ENCODE results near the gene MAP3K21. TPM values are rescaled to one million over a fixed set of nuclear protein-coding genes. Genes with fewer than 3 reads are reported as not detected.

Gene MAP3K21
- polyA plus RNA-seq, 1 of the 3 experiments (the other 2 are of a cell fraction) = 0.33 TPM

DNA sequence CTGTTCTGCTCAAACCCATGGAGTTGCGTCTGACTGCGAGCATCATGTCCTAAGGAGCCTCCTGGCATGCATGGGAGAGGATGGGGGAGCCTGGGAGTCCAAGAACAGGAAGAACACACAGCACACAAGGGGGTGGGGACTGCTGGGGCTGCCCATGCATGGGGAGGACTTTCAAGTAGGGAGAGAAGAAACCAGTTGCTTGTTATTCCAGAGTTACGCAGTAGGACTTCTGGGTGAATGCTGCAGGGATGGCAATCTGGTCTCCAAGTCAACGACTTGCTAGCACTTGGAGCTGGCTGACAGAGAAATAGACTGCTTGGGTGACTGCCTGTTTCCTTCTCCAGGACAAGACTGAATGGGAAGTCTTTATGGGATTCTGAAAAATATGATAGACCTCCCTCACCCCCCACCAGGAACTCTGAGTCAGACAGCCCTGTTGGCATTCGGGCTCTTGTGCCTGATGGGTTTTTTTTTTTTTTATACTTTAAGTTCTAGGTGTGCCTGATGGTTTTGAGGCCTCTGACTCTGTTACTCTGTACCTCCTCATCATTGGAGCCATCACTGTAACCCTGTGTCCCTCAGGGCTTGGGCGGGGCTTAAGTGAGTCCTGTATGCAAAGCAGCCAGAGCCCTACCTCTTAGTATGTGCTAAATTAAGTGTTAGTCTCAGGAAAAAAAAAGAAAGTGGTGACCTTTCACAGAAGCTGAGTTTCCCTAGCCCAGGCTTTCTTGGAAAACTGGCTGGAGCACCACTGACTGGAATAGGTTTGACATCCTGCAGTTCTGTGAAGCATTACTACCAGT is 30.3 kb downstream of the MAP3K21 start:
- no peak overlapping the region for H3K9ac ChIP-seq
- TF ChIP-seq, protein P1, sequence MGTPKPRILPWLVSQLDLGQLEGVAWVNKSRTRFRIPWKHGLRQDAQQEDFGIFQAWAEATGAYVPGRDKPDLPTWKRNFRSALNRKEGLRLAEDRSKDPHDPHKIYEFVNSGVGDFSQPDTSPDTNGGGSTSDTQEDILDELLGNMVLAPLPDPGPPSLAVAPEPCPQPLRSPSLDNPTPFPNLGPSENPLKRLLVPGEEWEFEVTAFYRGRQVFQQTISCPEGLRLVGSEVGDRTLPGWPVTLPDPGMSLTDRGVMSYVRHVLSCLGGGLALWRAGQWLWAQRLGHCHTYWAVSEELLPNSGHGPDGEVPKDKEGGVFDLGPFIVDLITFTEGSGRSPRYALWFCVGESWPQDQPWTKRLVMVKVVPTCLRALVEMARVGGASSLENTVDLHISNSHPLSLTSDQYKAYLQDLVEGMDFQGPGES (IDR thresholded peaks at IDR 0.05; ENCODE audit: low read depth, low read length) = no peak
- TF ChIP-seq MEF2A (IDR thresholded peaks at IDR 0.05; ENCODE audit: borderline replicate concordance, low read depth) = no peak
- TF ChIP-seq JUND (IDR thresholded peaks at IDR 0.05) = no peak
- TF ChIP-seq SIN3A (IDR thresholded peaks at IDR 0.05; ENCODE audit: borderline replicate concordance, low read depth, low read length) = no peak
- no peak overlapping the region for H2AFZ ChIP-seq (ENCODE audit: low read depth)
- no peak overlapping the region for H3K4me3 ChIP-seq (ENCODE audit: low read depth in 2 of 2, low read length in 1 of 2)
- peaks cover 0 to 3% of the 10 kb centered on the region in 2 experiments; a peak in 1 of 4 replicates for H3K4me1 ChIP-seq (ENCODE audit: control insufficient read depth in 1 of 2, insufficient read depth in 2 of 2, low read depth in 1 of 2, low read length in 1 of 2)
- H3K27me3 ChIP-seq (ENCODE audit: insufficient read depth) = no peaks in the 10 kb centered on the region
- no peaks in the 10 kb centered on the region for H3K9me2 ChIP-seq
- POLR2A ChIA-PET = no interaction called here
- no peak overlapping the region for H3K27ac ChIP-seq (ENCODE audit: low read depth in 2 of 2, low read length in 1 of 2)
- no peaks in the 10 kb centered on the region for H3K36me3 ChIP-seq (replicated peaks in 1 of 2; ENCODE audit: control insufficient read depth in 1 of 2, insufficient read depth in 2 of 2, low read length in 1 of 2)
- no peak overlapping the region for H3K4me2 ChIP-seq
- no peaks in the 10 kb centered on the region for H4K20me1 ChIP-seq (ENCODE audit: insufficient read depth)
- CTCF ChIA-PET = no interaction called here
- WGBS (ENCODE audit: low lambda C conversion rate) = 74% methylated on average over 6 of the region's 6 CpGs
- no peaks in the 10 kb centered on the region for H3F3A ChIP-seq (replicated peaks; ENCODE audit: insufficient read depth)
- no peaks in the 10 kb centered on the region for H3K9me3 ChIP-seq
- DNase-seq = no peak
- no peaks in the 10 kb centered on the region for H3K79me2 ChIP-seq (ENCODE audit: insufficient read depth)

DNA sequence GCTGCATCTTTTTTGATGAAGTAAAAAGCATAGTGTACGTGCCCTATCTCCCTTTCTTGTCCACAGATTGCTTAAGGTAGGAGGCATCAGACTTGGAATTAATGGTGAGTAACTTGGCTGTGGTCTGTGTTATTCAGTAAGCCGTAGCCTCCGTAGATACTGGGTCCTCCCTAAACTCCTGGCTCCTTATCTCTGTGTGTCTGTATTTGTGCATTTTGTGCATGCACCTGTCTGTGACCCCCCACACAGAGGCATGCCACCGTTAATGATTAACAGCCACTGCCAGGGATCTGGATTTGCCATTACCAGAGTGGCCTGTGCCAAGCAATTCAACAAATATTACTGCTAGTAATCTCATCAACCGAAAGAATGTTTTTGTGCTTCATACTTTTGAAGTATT is 31.9 kb downstream of the MAP3K21 start:
- DNase-seq = no peak
- CTCF ChIA-PET = no interaction called here
- Histone ChIP-seq H3K79me2 (ENCODE audit: insufficient read depth) (no peaks in the 10 kb centered on the region), H3F3A (replicated peaks; ENCODE audit: insufficient read depth) (no peaks in the 10 kb centered on the region), H4K20me1 (ENCODE audit: insufficient read depth) (no peaks in the 10 kb centered on the region), H3K4me3 (ENCODE audit: low read depth in 2 of 2, low read length in 1 of 2) (no peak overlapping the region), H3K4me1 (ENCODE audit: control insufficient read depth in 1 of 2, insufficient read depth in 2 of 2, low read depth in 1 of 2, low read length in 1 of 2) (peaks cover 0 to 3% of the 10 kb centered on the region in 2 experiments; a peak in 1 of 4 replicates), H3K9me2 (no peaks in the 10 kb centered on the region), H3K36me3 (replicated peaks in 1 of 2; ENCODE audit: control insufficient read depth in 1 of 2, insufficient read depth in 2 of 2, low read length in 1 of 2) (no peaks in the 10 kb centered on the region), H3K9me3 (no peaks in the 10 kb centered on the region), H2AFZ (ENCODE audit: low read depth) (no peak overlapping the region), H3K27ac (ENCODE audit: low read depth in 2 of 2, low read length in 1 of 2) (no peak overlapping the region), H3K9ac (no peak overlapping the region), H3K4me2 (no peak overlapping the region), H3K27me3 (ENCODE audit: insufficient read depth) (no peaks in the 10 kb centered on the region)
- POLR2A ChIA-PET = no interaction called here
- TF ChIP-seq NFIC (IDR thresholded peaks at IDR 0.05; ENCODE audit: borderline replicate concordance) (no peak), FOSL2 (IDR thresholded peaks at IDR 0.05; ENCODE audit: borderline replicate concordance, low read depth) (no peak)
- WGBS (ENCODE audit: low lambda C conversion rate) = 68% methylated on average over 5 of the region's 5 CpGs

DNA sequence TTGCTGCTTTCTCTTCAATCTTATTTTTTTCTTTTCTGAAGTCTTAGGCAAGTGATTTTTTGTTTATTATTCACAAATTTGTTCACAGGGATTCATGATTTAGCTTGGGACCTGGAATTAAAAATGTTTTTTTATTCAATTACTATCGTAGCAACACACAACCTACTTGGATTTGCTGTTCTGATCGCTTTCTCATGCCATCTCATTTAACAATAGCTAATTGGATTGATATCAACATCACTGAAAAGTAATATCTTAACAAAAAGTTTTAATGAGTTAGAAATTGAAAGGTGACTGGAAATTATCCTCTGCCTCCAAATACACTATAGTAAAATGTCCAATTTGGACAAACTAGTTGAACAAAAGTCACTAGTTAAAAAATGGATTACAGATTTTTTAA is 32.4 kb downstream of the MAP3K21 start:
- 63% methylated on average over 2 of the region's 2 CpGs for whole genome bisulfite sequencing (ENCODE audit: low lambda C conversion rate)
- no peaks in the 10 kb centered on the region for H4K20me1 ChIP-seq (ENCODE audit: insufficient read depth)
- H3K9ac ChIP-seq = no peak overlapping the region
- H3K27ac ChIP-seq (ENCODE audit: low read depth in 2 of 2, low read length in 1 of 2) = no peak overlapping the region
- POLR2A ChIA-PET = no interaction called here
- no peaks in the 10 kb centered on the region for H3K9me2 ChIP-seq
- no peaks in the 10 kb centered on the region for H3K79me2 ChIP-seq (ENCODE audit: insufficient read depth)
- DNase-seq = no peak
- H3K4me3 ChIP-seq (ENCODE audit: low read depth in 2 of 2, low read length in 1 of 2) = no peak overlapping the region
- no peaks in the 10 kb centered on the region for H3F3A ChIP-seq (replicated peaks; ENCODE audit: insufficient read depth)
- peaks cover 0 to 3% of the 10 kb centered on the region in 2 experiments; a peak in 1 of 4 replicates for H3K4me1 ChIP-seq (ENCODE audit: control insufficient read depth in 1 of 2, insufficient read depth in 2 of 2, low read depth in 1 of 2, low read length in 1 of 2)
- H3K9me3 ChIP-seq = no peaks in the 10 kb centered on the region
- H3K36me3 ChIP-seq (replicated peaks in 1 of 2; ENCODE audit: control insufficient read depth in 1 of 2, insufficient read depth in 2 of 2, low read length in 1 of 2) = no peaks in the 10 kb centered on the region
- H2AFZ ChIP-seq (ENCODE audit: low read depth) = no peak overlapping the region
- no peak for TF ChIP-seq NRF1 (IDR thresholded peaks at IDR 0.05; ENCODE audit: low read depth, low read length)
- no peak for TF ChIP-seq FOXM1 (IDR thresholded peaks at IDR 0.05; ENCODE audit: low read depth)
- no peak for TF ChIP-seq TAF1 (IDR thresholded peaks at IDR 0.05; ENCODE audit: borderline replicate concordance, low read depth, low read length)
- TF ChIP-seq, protein P2, sequence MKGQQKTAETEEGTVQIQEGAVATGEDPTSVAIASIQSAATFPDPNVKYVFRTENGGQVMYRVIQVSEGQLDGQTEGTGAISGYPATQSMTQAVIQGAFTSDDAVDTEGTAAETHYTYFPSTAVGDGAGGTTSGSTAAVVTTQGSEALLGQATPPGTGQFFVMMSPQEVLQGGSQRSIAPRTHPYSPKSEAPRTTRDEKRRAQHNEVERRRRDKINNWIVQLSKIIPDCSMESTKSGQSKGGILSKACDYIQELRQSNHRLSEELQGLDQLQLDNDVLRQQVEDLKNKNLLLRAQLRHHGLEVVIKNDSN (IDR thresholded peaks at IDR 0.05; ENCODE audit: borderline replicate concordance, low read depth) = no peak
- TF ChIP-seq YY1 (IDR thresholded peaks at IDR 0.05; ENCODE audit: low read depth) = no peak
- no peak for TF ChIP-seq RFX5 (IDR thresholded peaks at IDR 0.05; ENCODE audit: low read length)
- no peak for TF ChIP-seq EZH2phosphoT487 (IDR thresholded peaks at IDR 0.05; ENCODE audit: borderline replicate concordance, low read depth)
- no peak for TF ChIP-seq SMC3 (IDR thresholded peaks at IDR 0.05; ENCODE audit: low read depth, low read length)
- TF ChIP-seq FOXJ3 (CRISPR knock-in tag; IDR thresholded peaks at IDR 0.05) = no peak
- no peak for TF ChIP-seq GABPA (IDR thresholded peaks at IDR 0.05; ENCODE audit: low read depth)
- no peak for TF ChIP-seq JUND (IDR thresholded peaks at IDR 0.05)
- TF ChIP-seq FOSL2 (IDR thresholded peaks at IDR 0.05; ENCODE audit: borderline replicate concordance, low read depth) = no peak
- TF ChIP-seq NFIC (IDR thresholded peaks at IDR 0.05; ENCODE audit: borderline replicate concordance) = no peak
- no peak for TF ChIP-seq POLR2AphosphoS5 (IDR thresholded peaks at IDR 0.05; ENCODE audit: low read depth, low read length)
- TF ChIP-seq, protein P3, sequence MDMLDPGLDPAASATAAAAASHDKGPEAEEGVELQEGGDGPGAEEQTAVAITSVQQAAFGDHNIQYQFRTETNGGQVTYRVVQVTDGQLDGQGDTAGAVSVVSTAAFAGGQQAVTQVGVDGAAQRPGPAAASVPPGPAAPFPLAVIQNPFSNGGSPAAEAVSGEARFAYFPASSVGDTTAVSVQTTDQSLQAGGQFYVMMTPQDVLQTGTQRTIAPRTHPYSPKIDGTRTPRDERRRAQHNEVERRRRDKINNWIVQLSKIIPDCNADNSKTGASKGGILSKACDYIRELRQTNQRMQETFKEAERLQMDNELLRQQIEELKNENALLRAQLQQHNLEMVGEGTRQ (IDR thresholded peaks at IDR 0.05; ENCODE audit: borderline replicate concordance, low read depth, low read length) = no peak
- no peak for TF ChIP-seq RCOR1 (IDR thresholded peaks at IDR 0.05; ENCODE audit: low read length)
- no peak for TF ChIP-seq TCF12 (IDR thresholded peaks at IDR 0.05)
- no peaks in the 10 kb centered on the region for H3K27me3 ChIP-seq (ENCODE audit: insufficient read depth)
- CTCF ChIA-PET = interaction anchor here (0.9 to 3.6 kb wide), 3 partner anchors 19 to 54 kb away, joined by 3 to 16 read pairs (median 3); no protein-coding TSS in a partner anchor
- H3K4me2 ChIP-seq = no peak overlapping the region

Data from SK-N-SH (cell line).